Body of pancreas (tissue), 4 donors: ENCODE data around the gene ADK.

Experiments used
- CTCF ChIP-seq, 7 experiments: fragments of 450-650 bp in 4 of 7; fragments of 200-600 bp in 3 of 7; sonication (generic) in 3 of 7; IDR thresholded peaks; one replicate each; pipeline ENCODE4 v1.5.1; 2016 to 2019; ENCODE audit warnings: antibody characterized with exemption in 7 of 7
- POLR2A ChIP-seq, 3 donors: fragments of 450-650 bp; IDR thresholded peaks; one replicate each; pipeline ENCODE4 v1.6.1; 2016; ENCODE audit warnings: antibody characterized with exemption in 3 of 3, mild to moderate bottlenecking in 2 of 3

- TF ChIP-seq CTCF (IDR thresholded peaks at IDR 0.05) (no peak), POLR2A (IDR thresholded peaks at IDR 0.05) (no peak)
Measured at GRCh38 chr10:74500026-74500704, 349.1 kb downstream of the ADK start.
